Renal cortex interstitium (tissue), 11 donors: ENCODE results near the gene APBB1IP. TPM values are rescaled to one million over a fixed set of nuclear protein-coding genes. Genes with fewer than 3 reads are reported as not detected.
"Not testable (repeated sequence)": the region's sequence is repeated elsewhere in the genome, so short reads cannot be mapped to it uniquely, and the experiment has no call there.

ENCODE experiments used
- DNase-seq, 11 donors: peaks; one replicate each; pipeline ENCODE4 v3.0.0-alpha.2; 2013; ENCODE audit warnings: low read depth in 9 of 11, low spot score in 4 of 11; ENCODE audit errors: extremely low read depth in 1 of 11
- polyA plus RNA-seq, 3 donors: library from polyadenylated mRNA; unstranded; fragments of 120-200 nt; gene quantifications; one replicate each; pipeline ENCODE4 v1.2.1, GENCODE V29; 2013; ENCODE audit not compliant: insufficient read length in 3 of 3

The APBB1IP gene
- polyA plus RNA-seq, 3 donors: 0.94 to 1.9 (median 1.4) TPM

DNA sequence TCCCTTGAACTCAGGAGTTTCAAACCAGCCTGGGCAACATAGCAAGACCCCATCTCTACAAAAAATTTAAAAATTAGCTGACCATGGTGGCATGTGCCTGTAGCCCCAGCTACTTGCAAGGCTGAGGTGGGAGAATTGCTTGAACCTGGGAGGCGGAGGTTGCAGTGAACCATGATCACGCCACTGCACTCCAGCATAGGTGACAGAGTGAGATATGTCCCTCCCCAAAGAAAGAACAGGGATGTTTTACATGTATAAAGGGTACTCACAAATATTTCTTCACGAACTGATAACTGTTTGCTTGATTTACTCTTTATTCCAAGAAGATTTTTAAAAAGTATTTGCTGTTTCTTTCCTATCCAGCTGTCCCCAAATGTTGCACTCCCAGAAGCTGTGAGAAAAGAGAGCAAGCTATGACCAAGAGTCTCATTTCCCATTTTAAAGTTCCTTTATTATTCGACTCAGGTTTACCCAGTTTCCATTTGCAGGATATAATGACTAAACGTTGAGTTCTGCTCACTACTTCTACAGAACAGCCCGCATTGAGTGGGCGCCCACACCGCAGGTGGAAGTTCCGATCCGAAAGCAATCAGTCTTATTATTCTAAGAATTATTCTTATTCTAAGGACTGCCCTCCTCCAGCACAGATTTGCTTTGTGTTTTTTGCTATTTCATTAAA is 90.7 kb downstream of the APBB1IP start:
- no peak for DNase-seq

DNA sequence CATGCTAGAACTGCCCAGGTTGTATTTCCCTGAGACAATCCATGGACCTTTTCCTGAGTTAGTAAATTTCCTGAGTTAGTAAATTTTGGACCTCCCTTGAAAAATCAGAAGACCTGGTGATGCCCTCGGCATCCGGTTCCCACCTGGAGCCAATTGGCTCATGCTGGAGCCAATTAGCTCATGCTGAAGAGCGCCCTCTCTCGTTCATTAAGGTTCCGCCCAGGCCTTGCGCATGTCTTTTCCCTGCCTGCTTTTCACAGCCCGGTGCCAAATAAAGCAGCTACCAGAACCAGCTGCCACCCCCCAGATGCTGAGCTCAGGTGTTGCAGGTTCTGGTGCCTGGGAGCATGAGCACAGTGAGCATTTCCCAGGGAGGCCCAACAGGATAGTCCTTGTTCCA is 96.2 kb downstream of the APBB1IP start:
- DNase-seq: no peak

DNA sequence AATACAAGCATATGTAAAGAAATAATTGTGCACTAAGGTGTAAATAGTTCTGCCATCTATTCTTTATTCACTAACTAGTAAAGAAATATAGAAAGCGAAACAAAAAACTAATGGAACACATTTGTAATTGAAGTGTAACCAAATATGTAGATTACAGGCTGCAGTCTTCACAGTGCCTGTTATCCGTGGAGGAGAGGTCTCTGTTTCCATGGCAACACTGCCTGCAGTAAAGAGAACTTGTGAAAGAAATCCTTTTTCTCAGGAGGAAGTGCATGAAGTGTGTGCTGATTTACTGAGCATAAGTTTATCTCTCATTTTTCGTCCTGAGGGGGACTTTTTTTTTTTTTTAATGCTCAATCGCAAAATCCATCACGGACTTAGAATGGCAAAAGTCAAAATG is 102.5 kb downstream of the APBB1IP start:
- DNase-seq: peak in 2 of 11 donors; percentile 11

DNA sequence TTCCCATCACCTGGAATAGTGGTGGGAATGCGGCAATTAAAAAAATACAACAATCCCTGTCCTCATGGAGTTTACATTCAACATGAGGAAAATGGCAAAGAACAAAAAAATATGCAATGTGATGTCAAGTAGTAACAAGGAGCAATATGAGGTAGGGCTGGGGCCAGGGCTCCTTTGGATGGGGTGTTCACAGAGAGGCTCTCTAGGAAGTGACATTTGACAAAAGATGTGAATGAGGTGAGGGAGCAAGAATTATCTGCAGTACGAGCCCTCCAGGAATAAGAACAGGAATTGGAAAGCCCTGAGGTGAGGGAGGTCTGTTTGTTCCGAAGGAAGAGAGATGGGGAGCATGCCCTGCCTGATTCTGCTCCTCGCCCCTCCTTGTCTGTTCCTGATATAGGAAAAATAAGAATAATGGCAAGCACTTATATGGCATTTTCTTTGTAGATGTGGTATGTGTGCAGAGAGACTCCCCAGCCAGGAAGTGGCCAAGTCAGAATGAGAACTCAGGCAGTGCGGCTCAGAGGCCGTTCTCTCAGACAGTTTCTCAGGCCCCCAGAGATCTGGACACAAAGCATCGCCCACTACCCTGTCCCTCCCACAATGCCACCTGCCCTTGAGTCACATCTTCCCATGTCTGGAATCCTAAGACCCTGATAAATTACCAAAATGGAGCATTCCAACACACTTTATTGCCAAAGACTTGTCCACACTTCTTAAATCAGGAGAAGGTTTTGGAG is 105.6 kb downstream of the APBB1IP start:
- DNase-seq: no peak

DNA sequence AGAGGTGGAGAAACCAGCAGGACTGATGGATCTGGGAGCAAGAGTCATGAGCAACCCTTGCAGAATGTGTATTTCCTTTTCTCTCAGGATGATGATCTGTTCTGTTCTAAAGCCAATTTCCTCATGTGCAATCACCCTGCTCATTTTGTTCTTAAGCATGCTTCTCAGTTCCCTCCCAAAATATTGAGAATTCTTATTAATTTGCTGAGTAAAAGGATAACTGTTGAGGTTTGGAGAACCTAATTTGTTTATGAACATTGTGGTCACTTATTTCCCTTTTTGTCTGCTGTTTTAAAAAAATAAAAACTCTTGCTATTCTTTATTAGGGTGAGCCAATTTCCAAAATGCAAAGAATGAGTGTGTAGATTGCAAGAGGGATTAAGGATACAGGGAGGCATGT is 106.8 kb downstream of the APBB1IP start:
- no peak for DNase-seq

DNA sequence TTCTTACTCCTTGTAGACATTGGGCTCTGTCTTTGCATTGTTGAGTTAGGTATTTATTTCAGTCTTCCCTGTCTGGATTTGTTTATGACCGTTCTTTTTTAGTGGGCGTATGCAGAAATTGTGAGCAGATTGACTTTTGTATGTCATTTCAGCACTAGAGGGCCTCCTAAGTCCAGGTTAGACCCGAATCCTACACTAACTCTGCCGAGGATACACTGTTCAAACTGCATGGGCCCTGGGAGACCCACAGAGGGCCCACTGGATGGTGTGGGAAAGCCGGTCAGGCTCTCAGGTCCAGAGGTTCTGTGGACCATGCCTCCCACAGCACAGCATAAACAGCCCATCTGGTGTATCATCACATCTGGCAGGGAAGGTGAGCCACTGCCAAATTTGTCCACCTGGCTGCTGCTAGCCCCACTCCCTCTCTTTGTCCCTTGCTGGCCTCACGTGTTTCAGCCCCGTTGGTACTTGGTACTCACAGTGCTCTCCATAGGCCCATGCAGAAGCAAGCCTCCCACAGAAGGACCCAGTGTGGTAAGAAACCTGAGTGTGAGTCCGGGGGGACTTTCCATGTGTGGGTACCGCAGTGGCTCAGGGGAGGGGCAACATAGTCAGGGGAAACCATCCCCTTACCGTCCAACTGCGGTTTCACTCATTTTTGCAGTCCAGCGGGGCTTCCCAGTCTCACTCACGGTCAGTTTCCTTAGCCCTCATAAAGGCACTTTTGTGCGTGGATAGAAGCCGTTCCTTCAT is 112.8 kb downstream of the APBB1IP start:
- DNase-seq: no peak

DNA sequence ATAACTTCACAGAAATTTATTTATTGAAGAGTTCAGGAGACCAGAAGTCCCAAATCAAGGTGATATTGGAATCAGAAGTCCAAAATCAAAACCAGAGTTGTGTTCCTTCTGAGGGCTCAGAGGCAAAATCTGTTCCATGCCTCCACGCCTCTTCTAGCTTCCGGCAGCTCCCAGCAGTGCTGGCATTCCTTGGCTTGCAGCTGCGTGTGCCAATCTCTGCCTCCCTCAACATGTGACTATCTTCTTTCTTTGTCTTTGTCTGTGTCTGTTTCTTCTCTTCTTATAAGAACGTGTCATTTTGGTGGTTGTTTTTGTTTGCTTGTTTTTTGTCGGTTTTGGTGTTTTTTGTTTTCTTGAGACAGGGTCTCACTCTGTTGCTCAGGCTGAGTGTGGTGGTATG is 116.1 kb downstream of the APBB1IP start:
- no peak for DNase-seq

DNA sequence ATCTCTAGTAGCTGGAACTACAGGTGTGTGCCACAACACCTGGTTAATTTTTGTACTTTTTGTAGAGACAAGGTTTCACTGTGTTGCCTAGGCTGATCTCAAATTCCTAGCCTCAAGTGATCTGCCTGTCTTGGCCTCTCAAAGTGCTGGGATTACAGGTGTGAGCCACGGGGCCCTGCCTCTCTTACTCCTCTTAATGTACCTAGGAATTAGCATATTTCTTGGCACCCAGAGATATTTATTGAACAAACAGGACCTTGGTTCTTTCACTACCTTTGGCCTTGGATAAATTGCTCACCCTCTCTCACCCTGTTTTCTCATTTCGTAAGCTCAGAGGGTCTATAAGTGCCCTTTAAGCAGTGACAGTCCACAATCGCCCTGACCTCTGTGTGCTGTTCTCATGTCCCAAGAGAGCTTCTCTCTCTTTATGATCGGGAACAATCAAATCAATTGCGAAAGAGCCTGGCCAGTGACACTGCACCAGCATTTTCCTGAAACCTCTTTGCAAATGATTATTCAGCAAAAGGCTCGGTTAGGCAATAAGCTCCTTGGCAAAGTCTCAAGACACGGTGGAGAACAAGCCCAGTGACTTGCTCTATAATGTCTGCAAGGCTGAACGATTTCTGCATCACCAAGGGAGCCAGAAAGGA is 117.7 kb downstream of the APBB1IP start:
- no peak for DNase-seq

DNA sequence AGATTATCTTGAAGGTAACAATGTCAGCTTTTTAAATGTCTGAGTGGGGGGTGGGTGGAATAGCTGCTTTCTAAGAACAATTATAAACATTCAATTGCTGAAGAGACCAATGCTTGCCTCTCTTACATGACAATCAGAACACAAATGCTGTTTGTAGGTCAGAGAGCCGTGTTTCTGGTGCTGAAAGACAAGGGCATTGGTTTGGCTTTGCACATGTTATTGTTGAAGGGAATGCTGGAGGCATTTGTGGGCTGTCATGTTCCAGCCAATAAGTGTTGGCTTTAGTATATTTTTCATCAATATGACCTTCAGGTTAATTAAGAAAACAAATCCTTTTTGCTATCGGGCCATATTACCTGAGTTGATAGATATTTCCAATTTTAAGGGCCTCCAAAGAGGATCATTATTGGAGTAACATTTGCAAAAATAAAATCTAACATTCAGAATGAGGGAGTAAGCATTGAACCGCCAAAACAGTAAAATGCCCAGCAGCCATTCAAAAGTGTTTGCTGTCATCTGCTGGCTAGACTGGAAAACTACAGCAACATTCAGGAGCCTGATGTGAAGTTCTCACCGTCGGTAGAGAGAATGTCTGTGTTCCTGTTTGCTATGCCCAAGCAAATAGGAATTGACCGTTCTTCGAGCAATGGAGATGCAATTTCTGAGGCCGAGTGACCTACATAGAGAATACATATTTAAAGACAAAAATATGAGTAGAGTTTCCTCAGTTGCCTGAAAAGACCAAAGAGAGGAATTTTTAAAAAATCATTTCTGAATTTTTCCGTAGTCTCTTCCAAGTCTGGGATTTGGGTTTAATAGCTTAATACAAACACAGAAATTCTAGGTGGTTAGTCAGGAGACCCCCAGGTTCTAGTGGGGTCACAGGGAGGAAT is 118.9 kb downstream of the APBB1IP start:
- peak in 6 of 11 donors; percentile 18 to 30 (median 22) for DNase-seq

DNA sequence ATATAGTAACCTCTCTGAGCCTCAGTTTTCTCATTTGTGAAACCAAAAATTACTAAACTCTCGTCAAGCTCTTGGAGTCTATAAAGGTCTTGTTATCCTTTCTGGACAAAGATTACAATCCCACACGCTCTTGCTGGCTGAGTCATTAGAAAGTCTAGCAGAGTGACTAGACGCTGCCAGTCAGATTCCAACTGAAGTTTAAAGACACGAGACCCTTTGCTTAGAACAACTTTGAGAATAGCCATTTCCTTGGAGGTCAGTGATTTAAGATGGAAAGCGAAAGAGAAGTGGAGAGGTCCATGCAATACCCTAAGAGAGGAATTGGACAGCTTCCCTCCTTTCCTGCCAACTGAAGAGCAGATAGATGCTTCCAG is 119.5 kb downstream of the APBB1IP start:
- DNase-seq: no peak

DNA sequence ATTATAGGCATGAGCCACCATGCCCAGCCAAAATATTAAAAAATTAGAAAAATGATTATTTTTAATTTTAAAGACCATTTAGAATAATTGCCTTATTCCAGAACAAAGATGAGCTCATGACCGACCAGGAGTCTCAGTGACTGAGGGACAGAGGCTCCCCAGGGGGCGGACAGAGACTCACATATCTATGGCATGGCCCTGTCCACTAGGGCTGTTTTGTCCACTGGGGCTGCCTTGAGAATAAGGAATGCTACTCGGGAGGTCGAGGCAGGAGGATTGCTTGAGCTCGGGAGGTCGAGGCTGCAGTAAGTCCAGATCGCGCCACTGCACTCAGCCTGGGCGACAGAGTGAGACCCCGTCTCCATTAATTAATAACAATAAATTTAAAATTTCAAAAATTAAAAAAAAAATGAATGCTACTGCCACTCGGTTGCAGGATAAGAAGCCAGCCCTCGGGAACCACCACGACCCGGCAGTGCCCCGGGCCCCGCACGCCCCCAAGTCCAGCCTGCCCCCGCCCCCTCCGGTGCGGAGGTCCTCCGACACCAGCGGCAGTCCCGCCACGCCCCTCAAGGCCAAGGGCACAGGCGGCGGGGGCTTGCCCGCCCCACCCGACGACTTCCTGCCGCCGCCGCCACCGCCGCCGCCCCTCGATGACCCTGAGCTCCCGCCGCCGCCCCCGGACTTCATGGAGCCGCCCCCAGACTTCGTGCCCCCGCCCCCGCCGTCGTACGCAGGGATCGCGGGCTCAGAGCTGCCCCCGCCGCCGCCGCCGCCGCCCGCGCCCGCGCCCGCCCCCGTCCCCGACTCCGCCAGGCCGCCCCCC is 128.6 kb downstream of the APBB1IP start:
- DNase-seq: peak in 3 of 11 donors; percentile 11 to 18 (median 14)

DNA sequence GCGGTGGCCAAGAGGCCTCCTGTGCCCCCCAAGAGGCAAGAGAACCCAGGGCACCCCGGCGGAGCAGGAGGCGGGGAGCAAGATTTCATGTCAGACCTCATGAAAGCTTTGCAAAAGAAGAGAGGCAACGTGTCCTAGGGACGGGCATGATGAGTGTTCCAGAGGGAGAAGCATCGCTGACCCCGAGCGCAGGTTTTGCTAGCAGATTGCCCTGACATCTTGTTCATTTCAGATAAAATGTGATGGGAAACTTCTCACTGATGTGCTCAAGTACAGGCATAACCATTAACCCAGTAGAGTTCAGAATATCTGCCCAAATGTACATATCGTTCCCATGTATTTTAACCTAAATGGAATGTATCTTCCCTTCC is 129.2 kb downstream of the APBB1IP start:
- DNase-seq: peak in 1 of 11 donors; percentile 10

DNA sequence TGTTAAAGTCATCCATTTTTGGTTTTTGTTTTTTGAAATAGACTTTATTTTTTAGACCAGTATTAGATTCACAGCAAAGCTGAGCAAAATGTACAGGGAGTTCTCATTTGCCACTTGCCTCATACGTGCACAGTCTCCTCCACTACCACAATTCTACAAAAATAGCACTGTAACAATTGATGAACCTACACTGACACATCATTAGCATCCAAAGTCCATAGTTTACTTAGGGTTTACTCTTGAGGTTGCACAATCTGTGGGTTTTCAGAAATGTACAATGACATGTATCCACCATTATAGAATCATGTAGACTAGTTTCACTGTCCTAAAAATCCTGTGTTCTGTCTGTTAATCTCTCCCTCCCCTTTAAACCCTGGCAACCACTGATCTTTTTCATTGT is 133.5 kb downstream of the APBB1IP start:
- no peak for DNase-seq

DNA sequence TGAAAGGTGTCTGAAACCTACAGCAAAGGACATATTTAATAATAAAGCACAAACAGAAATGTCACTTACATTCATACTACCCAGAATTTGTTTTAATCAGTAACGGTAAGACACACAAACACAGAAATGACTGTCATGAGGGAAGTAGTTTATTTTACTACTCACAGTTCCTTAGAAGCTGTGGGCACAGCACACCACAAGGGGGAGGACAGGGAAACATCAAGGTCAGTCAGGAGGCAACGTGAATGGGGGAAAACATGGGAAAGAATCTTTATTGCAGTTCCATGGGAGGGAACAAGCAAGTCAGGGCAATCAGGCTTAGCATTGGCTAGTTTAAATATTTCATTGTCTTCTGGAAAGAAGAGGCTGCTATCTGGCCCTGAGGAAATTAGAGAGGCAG is 135.5 kb downstream of the APBB1IP start:
- DNase-seq: no peak

DNA sequence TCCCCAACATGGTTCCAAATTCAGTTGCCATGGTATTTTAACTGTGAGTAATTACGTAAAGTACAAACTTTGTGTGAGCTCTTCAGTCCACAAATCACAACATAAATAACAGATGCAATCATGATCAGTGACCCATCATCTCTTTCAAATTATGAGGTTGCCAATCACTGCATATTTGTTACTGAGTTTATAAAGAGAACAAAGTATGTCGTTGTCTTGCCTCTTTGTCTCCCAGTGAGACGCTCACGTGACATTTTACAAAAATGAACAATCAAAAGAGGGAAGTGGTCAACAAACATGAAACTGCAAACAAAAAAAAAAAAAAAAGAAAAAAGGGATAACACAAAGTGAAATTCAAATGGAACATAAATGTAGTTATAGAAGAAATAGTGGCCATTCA is 136.6 kb downstream of the APBB1IP start:
- no peak for DNase-seq

DNA sequence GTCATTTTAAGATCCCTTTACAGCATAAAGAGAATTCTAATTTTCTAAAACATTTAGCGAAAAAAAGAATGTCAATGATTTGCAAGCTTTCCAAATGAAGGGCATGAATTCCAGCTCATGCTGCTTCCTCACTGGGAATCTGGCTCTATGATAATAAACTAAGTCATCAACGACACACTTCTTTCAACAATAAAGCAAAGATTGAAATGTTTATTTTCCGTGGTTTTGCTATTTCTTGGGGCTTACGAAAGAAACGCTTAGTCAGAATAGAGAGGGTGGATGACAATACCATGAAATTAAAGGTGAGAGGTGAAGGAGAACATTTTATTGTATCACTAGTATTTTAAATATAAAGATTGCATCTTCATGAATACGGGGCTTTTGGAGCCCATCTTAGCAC is 140.2 kb downstream of the APBB1IP start:
- DNase-seq: not testable (repeated sequence)

DNA sequence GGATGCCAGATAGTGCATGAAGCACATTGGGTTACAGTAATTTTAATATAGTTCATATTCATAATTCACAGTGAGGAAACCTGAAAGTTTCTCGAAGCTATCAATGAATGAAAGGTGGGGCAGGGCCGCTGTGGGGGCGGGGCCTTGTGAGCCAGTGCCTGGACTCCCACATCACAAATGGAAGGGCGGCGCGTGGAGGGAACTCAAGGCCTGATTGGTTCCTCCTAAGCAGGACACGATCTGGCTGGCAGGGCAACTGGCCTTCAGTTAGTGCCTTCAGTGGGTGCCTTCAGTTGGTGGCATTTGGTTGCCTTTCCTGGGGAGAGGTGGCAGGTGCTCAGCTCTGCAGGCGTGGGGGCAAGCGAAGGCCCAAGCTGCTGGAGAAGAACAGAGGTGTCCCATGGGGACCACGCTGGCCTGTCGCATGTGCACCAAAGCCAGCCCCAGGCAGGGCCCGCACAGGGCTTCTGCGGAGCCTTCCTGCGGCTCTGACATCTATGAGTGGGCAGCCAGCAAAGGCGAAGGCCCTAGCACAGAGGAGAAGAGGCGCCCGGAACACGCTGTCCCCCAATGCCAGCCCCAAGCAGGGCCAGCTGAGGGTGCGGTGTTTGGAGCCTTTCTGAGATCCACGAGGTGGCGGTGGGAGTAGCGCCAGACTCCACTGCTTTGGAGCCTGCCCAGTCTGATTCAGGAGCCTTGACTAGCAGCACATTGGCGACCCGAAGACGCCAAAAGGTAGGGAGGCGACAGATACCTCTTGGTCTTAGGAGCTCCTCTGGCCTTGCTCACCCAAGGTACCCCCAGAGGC is 141.3 kb downstream of the APBB1IP start:
- no peak for DNase-seq
